Endometrial microvascular endothelial cells (primary cell): Measurements from ENCODE around the gene WNT4. TPM values are rescaled to one million over a fixed set of nuclear protein-coding genes. Genes with fewer than 3 reads are reported as not detected.

ENCODE experiments used
- in situ Hi-C: cut with HindIII; loops from 2 replicates; pipeline ENCODE4 v1.10.0; 2017; ENCODE audit warnings: low sequenced_read_pairs, low pct_unique_long_range_greater_than_20kb; ENCODE audit errors: inconsistent ontology term
- total RNA-seq: library from RNA; depleted of rRNA; stranded (reverse); fragments of >200 nt; gene quantifications from one replicate; pipeline ENCODE4 v1.2.3, GENCODE V29; 2015; ENCODE audit errors: inconsistent ontology term

The WNT4 gene
- total RNA-seq, 1 donor from 2014 or later: not detected

DNA sequence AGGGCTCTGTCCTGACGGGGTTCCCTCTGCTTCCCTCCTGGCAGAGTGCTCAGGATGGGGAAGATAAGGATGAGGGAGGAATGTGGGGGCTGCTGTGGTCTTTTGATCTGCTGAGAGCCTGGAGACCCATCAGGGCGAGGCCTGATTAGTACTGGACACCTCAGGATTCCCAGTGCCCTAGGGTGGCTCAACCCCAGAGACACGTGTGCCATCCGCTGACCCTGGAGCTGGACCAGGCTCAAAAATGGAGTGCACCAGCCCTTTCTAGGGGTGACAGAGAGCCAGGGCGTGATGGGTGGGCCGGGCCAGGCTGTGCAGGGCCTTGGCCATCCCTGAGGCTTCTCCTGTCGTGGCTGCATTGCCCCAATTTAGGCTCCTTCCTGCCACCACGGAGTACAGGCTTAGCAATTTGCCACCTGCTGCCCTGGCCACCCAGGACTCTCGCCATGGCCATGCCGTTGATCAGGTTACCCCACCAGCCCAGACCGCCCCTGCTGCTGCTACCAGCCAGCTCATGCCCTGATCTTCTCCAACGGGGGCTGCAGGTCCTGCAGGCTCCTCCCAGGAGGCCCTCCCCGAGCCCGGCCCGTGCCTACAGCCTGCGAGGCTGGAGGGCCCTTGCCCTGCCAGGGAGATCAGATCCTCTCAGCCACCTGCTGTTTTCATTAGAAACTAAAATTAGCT is 9.5 kb downstream of the WNT4 start:
- in situ Hi-C loops: no loop called here

DNA sequence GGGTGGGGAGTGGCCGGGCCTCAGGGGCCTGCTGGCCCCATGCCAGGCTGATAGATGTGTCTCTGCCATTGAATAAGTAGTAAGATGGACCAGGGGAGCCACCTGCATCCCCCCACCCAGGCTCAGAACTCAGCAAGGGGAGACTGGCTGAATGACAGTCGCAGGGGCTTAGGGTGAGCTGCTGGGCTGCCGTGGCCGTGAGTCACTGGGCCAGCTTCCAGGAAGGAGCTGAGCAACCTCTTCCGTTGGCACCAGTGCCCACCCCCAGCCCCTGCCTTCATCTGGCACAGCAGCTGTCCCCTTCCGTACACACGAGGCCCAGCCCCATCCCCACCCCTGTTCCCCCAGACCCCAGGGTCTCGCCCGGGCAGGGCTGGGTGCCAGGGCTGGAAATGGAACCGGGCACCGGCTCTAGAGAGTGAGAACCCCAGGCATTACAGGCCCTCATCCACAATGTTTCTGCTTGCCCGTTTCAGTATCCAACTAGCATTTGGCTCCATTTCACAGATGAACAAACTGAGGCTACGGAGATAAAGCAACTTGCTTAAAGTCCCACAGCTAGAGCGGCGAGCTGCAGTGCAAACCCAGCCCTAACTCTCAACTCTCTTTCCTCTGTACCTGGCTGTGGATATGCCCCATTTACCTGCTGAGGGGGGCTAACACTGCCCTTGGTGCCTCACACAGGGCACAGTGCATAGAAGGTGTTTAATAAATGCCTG is 10.2 kb downstream of the WNT4 start:
- in situ Hi-C loops: no loop called here

DNA sequence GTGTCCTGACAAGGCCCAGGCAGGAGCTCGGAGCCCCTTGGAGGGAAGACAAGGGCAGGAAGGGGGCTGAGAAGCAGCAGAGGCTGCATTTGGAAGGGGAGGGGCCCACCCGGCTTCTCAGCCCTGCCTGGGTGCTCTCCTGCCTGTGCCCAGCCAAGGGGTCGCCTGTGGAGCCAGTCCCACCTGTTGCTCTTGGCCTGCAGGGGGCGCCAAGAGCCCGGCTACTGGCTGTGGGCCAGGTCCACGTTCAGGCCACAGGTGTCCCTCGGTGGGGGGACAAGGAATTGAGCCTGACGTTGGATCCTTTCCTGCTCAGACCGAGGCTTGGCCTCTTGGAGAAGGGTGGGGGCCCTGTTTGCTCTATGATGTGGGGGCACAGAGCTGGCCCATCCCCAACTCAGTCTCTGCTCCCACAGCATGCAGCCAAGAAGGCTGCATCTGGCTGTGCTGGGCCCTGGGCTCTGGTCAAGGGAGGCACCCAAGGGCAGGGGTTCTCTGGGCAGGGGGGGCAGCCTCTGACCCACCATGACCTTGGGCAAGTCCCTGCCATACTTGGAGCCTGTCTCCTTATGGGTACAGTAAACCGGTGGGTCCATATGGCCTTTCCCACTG is 10.9 kb downstream of the WNT4 start:
- in situ Hi-C loops: no loop called here

- in situ Hi-C loops: no loop called here
Measured at GRCh38 chr1:22131062-22131461, 11.8 kb downstream of the WNT4 start.

DNA sequence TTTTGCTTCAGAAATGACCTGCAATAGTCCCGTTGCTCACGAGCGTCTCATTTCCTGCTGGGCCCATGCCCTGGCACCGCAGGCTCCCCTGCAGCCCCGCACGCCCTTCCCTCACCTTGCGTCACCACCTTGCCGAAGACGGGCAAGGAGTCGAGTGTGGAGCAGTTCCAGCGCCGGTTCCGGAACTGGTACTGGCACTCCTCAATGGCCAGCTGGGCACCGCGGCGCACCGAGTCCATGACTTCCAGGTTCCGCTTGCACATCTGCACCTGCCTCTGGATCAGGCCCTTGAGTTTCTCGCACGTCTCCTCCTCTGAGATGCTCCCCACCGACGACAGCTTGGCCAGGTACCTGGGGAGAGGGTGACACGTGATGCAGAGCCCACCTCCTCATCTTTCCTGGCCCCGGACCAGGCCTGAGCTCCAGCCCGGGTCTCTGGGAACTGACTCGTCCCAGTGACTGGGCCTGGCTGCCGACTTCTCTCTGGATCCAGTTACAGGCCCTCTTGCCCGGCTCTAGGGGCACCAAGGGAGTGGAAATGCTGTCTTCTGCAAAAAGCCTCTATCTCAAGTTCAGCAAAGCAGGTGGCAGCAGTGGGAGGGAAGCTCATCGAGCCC is 13.3 kb downstream of the WNT4 start:
- in situ Hi-C loops: no loop called here

- in situ Hi-C loops: no loop called here
Measured at GRCh38 chr1:22128392-22128791, 14.5 kb downstream of the WNT4 start.

DNA sequence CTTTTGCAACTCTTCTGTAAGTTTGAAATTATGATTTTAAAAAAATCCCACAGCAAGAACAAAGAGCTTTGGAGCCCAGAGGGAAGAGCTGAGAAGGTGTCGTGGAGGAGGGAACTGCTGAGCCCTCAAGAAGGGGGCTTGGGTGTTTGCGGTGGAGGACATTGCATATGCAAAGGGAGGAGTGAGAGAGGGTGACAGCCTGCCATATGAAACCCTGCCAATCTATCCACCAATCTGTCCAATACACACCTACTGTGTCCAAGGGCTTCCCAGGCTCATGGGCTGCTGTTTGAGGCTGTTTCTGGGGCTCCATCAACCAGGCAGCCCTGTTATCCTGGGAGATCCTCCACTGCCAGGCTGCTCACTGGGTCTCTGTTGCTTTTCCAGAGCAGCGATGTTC is 15.2 kb downstream of the WNT4 start:
- in situ Hi-C loops: no loop called here

GRCh38 chr1:22127248-22127647 is 15.6 kb downstream of the WNT4 start:
- in situ Hi-C loops: no loop called here

DNA sequence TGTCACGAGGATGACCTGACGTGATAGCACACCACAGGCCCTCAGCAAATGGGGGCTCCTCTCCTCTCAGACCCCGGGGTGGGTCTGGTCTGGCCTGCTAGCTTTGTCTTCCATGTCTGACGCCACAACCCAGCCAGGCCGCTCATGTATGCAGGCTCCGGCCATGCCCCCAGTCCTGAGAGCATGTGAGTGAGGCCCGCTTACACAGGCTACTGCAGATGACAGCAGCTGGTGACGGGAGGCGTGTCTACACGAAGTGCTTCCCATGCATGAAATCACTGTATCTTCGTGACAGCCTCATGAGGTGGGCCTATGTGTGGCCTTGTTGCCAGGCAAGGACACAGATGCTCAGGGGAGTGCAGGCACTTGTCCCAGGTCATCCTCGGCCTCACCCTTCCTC is 16.4 kb downstream of the WNT4 start:
- in situ Hi-C loops: no loop called here

- in situ Hi-C loops: no loop called here
Measured at GRCh38 chr1:22124592-22125229, 18.2 kb downstream of the WNT4 start.

- in situ Hi-C loops: no loop called here
Measured at GRCh38 chr1:22123901-22124404, 18.9 kb downstream of the WNT4 start.

GRCh38 chr1:22123071-22123390 is 19.9 kb downstream of the WNT4 start:
- in situ Hi-C loops: no loop called here

DNA sequence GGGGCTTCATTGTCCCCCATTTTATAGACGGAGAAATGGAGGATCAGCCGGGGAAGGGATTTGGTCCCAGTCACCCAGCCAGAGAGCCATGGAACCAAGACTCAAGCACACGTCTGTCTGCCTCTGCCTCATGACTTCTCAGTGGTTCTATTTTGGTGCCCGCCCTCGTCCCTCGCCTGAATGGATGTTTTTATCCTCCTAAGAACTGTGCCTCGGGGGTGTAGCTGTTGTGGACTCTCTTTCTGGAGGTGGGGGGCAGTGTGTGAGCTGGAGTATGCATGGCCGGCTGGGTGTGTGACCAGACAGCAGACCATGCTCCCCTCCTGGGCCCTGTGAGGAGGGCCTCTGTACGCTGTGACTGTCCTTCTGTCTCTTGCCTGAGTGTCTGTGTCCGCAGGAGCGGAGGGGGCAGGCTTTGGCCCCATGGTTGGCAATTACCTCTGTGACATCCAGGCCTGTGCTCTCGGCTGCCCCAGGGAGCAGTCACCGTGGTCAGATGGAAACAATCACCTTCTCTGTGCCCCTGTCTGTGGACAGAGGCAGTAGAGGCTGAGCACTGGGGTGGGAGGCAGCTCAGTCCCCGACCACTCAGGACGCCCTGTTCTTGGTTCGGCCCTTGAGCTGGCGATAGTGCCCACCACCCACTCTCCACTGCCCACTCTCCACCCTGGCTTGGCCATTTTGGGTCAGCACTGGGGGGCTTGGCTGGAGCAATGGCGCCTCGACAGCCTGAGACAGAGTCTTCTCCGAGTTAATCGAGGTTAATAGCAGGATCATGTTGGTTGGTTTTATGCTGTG is 20.4 kb downstream of the WNT4 start:
- in situ Hi-C loops: no loop called here

DNA sequence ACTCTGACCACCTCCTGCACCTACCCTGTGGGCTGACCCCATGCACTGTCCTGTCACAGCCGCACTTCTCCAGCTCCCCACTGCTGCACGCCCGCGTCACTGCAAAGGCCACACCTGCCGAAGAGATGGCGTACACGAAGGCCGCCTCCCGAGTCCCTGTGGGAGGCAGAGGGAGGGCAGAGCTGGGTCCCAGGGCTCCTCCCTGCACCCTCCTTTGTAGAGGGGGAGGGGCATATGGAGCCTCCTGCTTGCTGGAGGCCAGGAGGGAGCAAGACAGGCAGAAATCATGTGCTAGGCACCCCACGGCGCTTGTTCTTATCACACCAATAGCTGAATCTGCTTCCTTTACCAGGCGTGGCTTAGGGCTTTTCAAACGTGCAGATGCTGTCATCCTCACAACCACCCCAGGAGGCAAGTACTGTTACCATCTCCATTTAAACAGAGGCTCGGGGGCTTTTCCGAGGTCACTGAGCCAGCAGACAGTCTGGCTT is 21.4 kb downstream of the WNT4 start:
- in situ Hi-C loops: no loop called here

DNA sequence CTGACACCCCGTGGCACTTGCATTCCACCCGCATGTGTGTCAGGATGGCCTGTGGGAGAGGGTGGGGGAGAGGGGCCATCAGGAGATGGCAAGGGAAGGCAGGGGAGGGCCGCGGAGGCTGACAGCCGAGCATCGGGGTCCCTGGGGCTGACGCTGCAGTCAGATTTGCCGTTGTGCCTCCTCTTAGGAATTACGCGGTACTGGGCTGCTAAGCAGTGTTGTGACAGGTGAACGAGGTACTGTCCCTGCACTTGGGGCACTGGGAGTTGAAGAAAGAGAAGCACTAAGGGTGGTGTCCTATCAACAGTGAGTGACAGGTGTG is 22.5 kb downstream of the WNT4 start:
- in situ Hi-C loops: no loop called here

DNA sequence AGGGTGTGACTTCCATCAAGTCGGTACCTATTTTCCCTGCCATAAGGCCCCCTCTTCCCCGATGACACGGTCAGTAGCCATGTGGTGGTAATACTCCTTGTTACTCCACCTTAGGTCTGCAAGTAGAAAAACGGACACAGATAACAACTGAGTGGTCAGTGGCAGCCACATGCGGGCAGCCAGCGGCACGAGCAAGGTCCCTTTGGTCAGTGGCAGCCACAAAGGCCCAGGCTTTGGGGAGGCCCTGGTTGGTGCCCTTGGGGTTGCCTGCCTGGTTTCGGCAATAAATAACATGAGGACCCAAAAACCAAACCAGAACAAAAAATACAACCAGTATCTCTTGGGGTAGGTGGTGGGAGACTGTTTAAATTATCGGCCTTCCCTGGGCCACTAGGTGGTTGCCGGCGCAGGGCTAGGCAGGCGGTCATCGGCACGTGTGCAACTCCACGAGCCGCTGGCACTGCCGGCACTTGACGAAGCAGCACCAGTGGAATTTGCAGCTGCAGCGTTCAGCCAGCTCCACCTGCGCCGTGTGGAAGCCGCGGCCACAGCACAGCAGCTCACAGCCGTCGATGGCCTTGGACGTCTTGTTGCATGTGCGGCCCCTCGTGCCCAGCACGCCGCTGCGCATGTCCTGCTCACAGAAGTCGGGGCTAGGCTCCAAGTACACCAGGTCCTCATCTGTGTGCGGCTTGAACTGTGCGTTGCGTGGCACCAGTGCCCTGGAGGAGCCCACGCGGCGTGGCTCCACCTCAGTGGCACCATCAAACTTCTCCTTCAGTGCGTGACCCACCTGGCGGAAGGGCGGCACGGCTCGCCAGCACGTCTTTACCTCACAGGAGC is 23.1 kb downstream of the WNT4 start:
- in situ Hi-C loops: no loop called here

GRCh38 chr1:22118291-22118992 is 24.5 kb downstream of the WNT4 start:
- in situ Hi-C loops: no loop called here
